ENCODE data around the gene ADAMTSL1.

ADAMTSL1 gene

GRCh38 chr9:18707489-18708205, 233.7 kb downstream of the ADAMTSL1 start:
- no peaks in the 10 kb centered on the region for H3K9me3 ChIP-seq (ENCODE audit: insufficient read depth, low read depth, low read length)
- H3K9ac ChIP-seq (ENCODE audit: low read depth, low read length, poor library complexity, severe bottlenecking), result no peak overlapping the region
- H3K27me3 ChIP-seq (ENCODE audit: insufficient read depth, low read length, poor library complexity, severe bottlenecking), result no peaks in the 10 kb centered on the region
- no peak overlapping the region for H2AFZ ChIP-seq (ENCODE audit: low read length)
- no peaks in the 10 kb centered on the region for H4K20me1 ChIP-seq (ENCODE audit: insufficient read depth, low read length, poor library complexity, severe bottlenecking)
- no peaks in the 10 kb centered on the region for H3K9me2 ChIP-seq (replicated peaks; ENCODE audit: low read depth, low read length)
- no peaks in the 10 kb centered on the region for H3K79me2 ChIP-seq (ENCODE audit: insufficient read depth, low read length)
- H3K4me1 ChIP-seq (ENCODE audit: insufficient read depth, low read length, poor library complexity, severe bottlenecking), result no peaks in the 10 kb centered on the region
- no peaks in the 10 kb centered on the region for H3F3A ChIP-seq (ENCODE audit: low read depth)
- H3K4me3 ChIP-seq (ENCODE audit: low read length, poor library complexity, severe bottlenecking), result no peak overlapping the region
- no peaks in the 10 kb centered on the region for H3K36me3 ChIP-seq (ENCODE audit: insufficient read depth, low read length)
- H3K4me2 ChIP-seq (ENCODE audit: low read depth, low read length, poor library complexity, severe bottlenecking), result no peak overlapping the region
- TF ChIP-seq, protein P1, sequence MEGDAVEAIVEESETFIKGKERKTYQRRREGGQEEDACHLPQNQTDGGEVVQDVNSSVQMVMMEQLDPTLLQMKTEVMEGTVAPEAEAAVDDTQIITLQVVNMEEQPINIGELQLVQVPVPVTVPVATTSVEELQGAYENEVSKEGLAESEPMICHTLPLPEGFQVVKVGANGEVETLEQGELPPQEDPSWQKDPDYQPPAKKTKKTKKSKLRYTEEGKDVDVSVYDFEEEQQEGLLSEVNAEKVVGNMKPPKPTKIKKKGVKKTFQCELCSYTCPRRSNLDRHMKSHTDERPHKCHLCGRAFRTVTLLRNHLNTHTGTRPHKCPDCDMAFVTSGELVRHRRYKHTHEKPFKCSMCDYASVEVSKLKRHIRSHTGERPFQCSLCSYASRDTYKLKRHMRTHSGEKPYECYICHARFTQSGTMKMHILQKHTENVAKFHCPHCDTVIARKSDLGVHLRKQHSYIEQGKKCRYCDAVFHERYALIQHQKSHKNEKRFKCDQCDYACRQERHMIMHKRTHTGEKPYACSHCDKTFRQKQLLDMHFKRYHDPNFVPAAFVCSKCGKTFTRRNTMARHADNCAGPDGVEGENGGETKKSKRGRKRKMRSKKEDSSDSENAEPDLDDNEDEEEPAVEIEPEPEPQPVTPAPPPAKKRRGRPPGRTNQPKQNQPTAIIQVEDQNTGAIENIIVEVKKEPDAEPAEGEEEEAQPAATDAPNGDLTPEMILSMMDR (conservative IDR thresholded peaks at IDR 0.05; ENCODE audit: low read length), result no peak
- TF ChIP-seq EZH2phosphoT487 (IDR thresholded peaks at IDR 0.05; ENCODE audit: borderline replicate concordance), result no peak

DNA sequence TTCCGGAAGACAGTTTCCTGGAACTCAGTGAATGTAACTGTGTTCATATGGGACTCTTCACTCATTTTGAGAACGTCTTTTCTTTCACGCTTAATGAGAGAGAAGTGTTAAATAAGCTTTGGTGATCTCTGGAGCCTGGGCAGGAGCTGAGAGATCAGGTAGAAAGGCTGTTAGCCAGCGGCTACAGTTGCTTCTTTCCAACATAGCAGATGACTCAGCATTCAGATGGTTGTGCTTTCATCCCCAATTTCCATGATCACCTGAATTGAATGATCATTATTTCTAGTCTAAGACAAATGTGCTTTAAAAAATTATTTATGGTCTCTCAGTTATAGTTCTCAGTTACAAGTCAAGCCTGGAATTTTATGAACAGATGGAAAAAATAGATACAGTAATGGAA, 234.5 kb downstream of the ADAMTSL1 start:
- Histone ChIP-seq H3K9ac (ENCODE audit: low read depth, low read length, poor library complexity, severe bottlenecking) (no peak overlapping the region), H3K9me2 (replicated peaks; ENCODE audit: low read depth, low read length) (no peaks in the 10 kb centered on the region), H3K36me3 (ENCODE audit: insufficient read depth, low read length) (no peaks in the 10 kb centered on the region), H3K4me3 (ENCODE audit: low read length, poor library complexity, severe bottlenecking) (no peak overlapping the region), H3K79me2 (ENCODE audit: insufficient read depth, low read length) (no peaks in the 10 kb centered on the region), H3K4me2 (ENCODE audit: low read depth, low read length, poor library complexity, severe bottlenecking) (no peak overlapping the region), H3K27me3 (ENCODE audit: insufficient read depth, low read length, poor library complexity, severe bottlenecking) (no peaks in the 10 kb centered on the region), H4K20me1 (ENCODE audit: insufficient read depth, low read length, poor library complexity, severe bottlenecking) (no peaks in the 10 kb centered on the region), H3K4me1 (ENCODE audit: insufficient read depth, low read length, poor library complexity, severe bottlenecking) (no peaks in the 10 kb centered on the region), H2AFZ (ENCODE audit: low read length) (no peak overlapping the region), H3K9me3 (ENCODE audit: insufficient read depth, low read depth, low read length) (no peaks in the 10 kb centered on the region), H3F3A (ENCODE audit: low read depth) (no peaks in the 10 kb centered on the region)
- TF ChIP-seq, protein P1 (conservative IDR thresholded peaks at IDR 0.05; ENCODE audit: low read length), result no peak
- no peak for TF ChIP-seq EZH2phosphoT487 (IDR thresholded peaks at IDR 0.05; ENCODE audit: borderline replicate concordance)

DNA sequence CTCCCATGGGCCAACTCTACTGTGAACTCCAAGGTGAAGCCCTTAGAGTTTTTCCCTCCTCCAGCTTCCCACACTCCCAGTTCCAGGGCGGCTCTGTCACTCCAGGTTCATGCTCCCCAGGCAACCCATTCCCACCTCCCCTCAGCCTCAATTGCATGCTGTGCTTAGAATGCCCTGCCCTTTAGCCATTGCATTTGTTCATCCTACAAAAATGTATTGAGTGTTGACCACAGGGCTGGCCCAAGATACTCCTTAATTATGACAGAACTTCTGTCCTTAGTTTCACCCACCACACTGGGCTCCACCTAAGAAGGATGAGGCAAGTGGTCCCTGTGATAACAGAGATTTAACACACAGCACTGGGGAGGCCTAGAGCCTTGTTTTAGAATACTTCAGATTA, 236.1 kb downstream of the ADAMTSL1 start:
- Histone ChIP-seq H3K4me1 (ENCODE audit: insufficient read depth, low read length, poor library complexity, severe bottlenecking) (no peaks in the 10 kb centered on the region), H2AFZ (ENCODE audit: low read length) (no peak overlapping the region), H3K9ac (ENCODE audit: low read depth, low read length, poor library complexity, severe bottlenecking) (no peak overlapping the region), H3K79me2 (ENCODE audit: insufficient read depth, low read length) (no peaks in the 10 kb centered on the region), H3K36me3 (ENCODE audit: insufficient read depth, low read length) (no peaks in the 10 kb centered on the region), H3K9me2 (replicated peaks; ENCODE audit: low read depth, low read length) (no peaks in the 10 kb centered on the region), H3K4me2 (ENCODE audit: low read depth, low read length, poor library complexity, severe bottlenecking) (no peak overlapping the region), H3F3A (ENCODE audit: low read depth) (no peaks in the 10 kb centered on the region), H3K9me3 (ENCODE audit: insufficient read depth, low read depth, low read length) (no peaks in the 10 kb centered on the region), H4K20me1 (ENCODE audit: insufficient read depth, low read length, poor library complexity, severe bottlenecking) (no peaks in the 10 kb centered on the region), H3K27me3 (ENCODE audit: insufficient read depth, low read length, poor library complexity, severe bottlenecking) (no peaks in the 10 kb centered on the region), H3K4me3 (ENCODE audit: low read length, poor library complexity, severe bottlenecking) (no peak overlapping the region)
- TF ChIP-seq EZH2phosphoT487 (IDR thresholded peaks at IDR 0.05; ENCODE audit: borderline replicate concordance), result no peak
- TF ChIP-seq, protein P1 (conservative IDR thresholded peaks at IDR 0.05; ENCODE audit: low read length), result no peak
